ENCODE data around the gene ZBTB7C. TPM values are rescaled to one million over a fixed set of nuclear protein-coding genes. Genes with fewer than 3 reads are reported as not detected.

The ZBTB7C gene
- total and polyA plus RNA-seq, 2 donors (not counting 1 experiment from before 2014, with no cell fraction given): not detected

DNA sequence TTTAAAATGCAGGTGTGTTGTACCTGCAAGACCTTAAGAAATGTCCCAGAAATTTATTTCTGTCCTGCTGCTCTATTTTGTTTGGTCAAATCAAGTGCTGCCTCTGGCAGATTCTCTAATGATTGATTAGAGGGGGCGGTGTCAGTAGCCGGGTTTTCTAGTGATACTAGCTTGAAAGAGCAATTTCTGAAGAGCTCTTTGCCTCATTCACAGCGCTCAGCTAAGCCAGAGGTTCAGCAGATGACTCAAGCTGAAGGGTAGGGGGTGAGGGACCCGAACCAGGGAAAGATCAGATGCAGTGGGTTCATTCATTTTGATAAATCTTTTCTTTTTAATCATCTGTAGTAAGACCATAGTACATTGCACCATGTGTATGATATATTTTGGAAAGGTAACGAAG is 15.0 kb downstream of the ZBTB7C start:
- H3K4me2 ChIP-seq (replicated peaks; ENCODE audit: low read depth, low read length, poor library complexity, severe bottlenecking): no peak overlapping the region
- ATAC-seq (ENCODE audit: low read depth) (no peak), DNase-seq (no peak)
- 76% methylated on average over 4 of the region's 5 CpGs for WGBS (ENCODE audit: insufficient coverage)
- ChIA-PET POLR2A (no interaction called here), CTCF (no interaction called here)
- intact Hi-C loops (cut with micrococcal nuclease): no loop called here
- H3K27ac ChIP-seq (ENCODE audit: low read length in 2 of 2): no peak overlapping the region
- H3K4me3 ChIP-seq (ENCODE audit: control extremely low read depth in 1 of 5, extremely low read depth in 1 of 5, insufficient read depth in 1 of 5, low read depth in 2 of 5, low read length in 4 of 5): no peak overlapping the region
- H3K9me3 Mint-ChIP-seq (ENCODE audit: insufficient read depth): no peaks in the 10 kb centered on the region
- H3K36me3 ChIP-seq (replicated peaks in 1 of 2; ENCODE audit: control extremely low read depth in 1 of 2, control insufficient read depth in 1 of 2, extremely low read depth in 1 of 2, insufficient read depth in 2 of 2, low read length in 1 of 2): no peaks in the 10 kb centered on the region
- H3K79me2 ChIP-seq (ENCODE audit: control insufficient read depth, insufficient read depth, low read length): no peaks in the 10 kb centered on the region
- H2AFZ ChIP-seq (ENCODE audit: insufficient read depth, low read depth, low read length, poor library complexity, severe bottlenecking): no peak overlapping the region
- H3K4me1 Mint-ChIP-seq: no peaks in the 10 kb centered on the region
- no peak overlapping the region for H3K4me3 Mint-ChIP-seq
- TF ChIP-seq, protein P1, sequence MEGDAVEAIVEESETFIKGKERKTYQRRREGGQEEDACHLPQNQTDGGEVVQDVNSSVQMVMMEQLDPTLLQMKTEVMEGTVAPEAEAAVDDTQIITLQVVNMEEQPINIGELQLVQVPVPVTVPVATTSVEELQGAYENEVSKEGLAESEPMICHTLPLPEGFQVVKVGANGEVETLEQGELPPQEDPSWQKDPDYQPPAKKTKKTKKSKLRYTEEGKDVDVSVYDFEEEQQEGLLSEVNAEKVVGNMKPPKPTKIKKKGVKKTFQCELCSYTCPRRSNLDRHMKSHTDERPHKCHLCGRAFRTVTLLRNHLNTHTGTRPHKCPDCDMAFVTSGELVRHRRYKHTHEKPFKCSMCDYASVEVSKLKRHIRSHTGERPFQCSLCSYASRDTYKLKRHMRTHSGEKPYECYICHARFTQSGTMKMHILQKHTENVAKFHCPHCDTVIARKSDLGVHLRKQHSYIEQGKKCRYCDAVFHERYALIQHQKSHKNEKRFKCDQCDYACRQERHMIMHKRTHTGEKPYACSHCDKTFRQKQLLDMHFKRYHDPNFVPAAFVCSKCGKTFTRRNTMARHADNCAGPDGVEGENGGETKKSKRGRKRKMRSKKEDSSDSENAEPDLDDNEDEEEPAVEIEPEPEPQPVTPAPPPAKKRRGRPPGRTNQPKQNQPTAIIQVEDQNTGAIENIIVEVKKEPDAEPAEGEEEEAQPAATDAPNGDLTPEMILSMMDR (IDR thresholded peaks at IDR 0.05): no peak
- no peak for TF ChIP-seq EZH2 (IDR thresholded peaks at IDR 0.05; ENCODE audit: borderline replicate concordance, insufficient read depth, low read depth, low read length, poor library complexity, severe bottlenecking)
- H3K27ac Mint-ChIP-seq: no peak overlapping the region
- H3K9ac ChIP-seq (ENCODE audit: low read length): no peak overlapping the region
- no peaks in the 10 kb centered on the region for H4K20me1 ChIP-seq (ENCODE audit: control insufficient read depth, insufficient read depth, low read length, poor library complexity, severe bottlenecking)
- peaks cover 0 to 16% (median 6%) of the 10 kb centered on the region in 4 experiments for H3K27me3 ChIP-seq (replicated peaks in 1 of 4; ENCODE audit: control extremely low read depth in 1 of 4, control insufficient read depth in 3 of 4, insufficient read depth in 4 of 4, low read length in 3 of 4)
- no peaks in the 10 kb centered on the region for H3K4me1 ChIP-seq (ENCODE audit: control insufficient read depth in 2 of 2, insufficient read depth in 2 of 2, low read length in 2 of 2)
- H3K27me3 Mint-ChIP-seq: peaks cover 60% of the 10 kb centered on the region
- H3K9me3 ChIP-seq (ENCODE audit: control extremely low read depth in 1 of 3, control insufficient read depth in 2 of 3, insufficient read depth in 1 of 3, low read length in 2 of 3): no peaks in the 10 kb centered on the region

DNA sequence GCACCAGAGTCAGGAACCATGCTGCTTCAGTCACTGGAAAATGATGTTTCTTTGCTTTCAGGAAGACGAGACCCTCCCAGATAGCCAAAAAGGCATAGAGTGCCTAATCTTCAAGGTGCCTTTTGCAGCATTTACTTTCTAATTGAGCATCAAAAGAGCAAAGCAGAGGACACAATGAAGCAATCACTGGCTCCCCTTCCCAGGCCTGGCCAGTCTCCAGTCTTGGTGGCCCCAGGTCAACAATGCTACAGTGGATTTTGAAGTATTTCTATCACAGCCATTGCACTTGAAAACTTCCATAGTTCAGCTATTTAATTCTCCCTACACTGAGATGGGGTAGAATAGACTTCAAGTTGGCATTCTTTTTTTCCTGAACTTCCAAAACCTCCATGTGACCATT is 15.4 kb downstream of the ZBTB7C start:
- Histone ChIP-seq H3K27me3 (replicated peaks in 1 of 4; ENCODE audit: control extremely low read depth in 1 of 4, control insufficient read depth in 3 of 4, insufficient read depth in 4 of 4, low read length in 3 of 4) (peaks cover 0 to 16% (median 6%) of the 10 kb centered on the region in 4 experiments), H4K20me1 (ENCODE audit: control insufficient read depth, insufficient read depth, low read length, poor library complexity, severe bottlenecking) (no peaks in the 10 kb centered on the region), H3K4me2 (replicated peaks; ENCODE audit: low read depth, low read length, poor library complexity, severe bottlenecking) (no peak overlapping the region), H3K9me3 (ENCODE audit: control extremely low read depth in 1 of 3, control insufficient read depth in 2 of 3, insufficient read depth in 1 of 3, low read length in 2 of 3) (no peaks in the 10 kb centered on the region), H3K27ac (ENCODE audit: low read length in 2 of 2) (no peak overlapping the region), H2AFZ (ENCODE audit: insufficient read depth, low read depth, low read length, poor library complexity, severe bottlenecking) (no peak overlapping the region), H3K9ac (ENCODE audit: low read length) (no peak overlapping the region), H3K36me3 (replicated peaks in 1 of 2; ENCODE audit: control extremely low read depth in 1 of 2, control insufficient read depth in 1 of 2, extremely low read depth in 1 of 2, insufficient read depth in 2 of 2, low read length in 1 of 2) (no peaks in the 10 kb centered on the region), H3K4me1 (ENCODE audit: control insufficient read depth in 2 of 2, insufficient read depth in 2 of 2, low read length in 2 of 2) (no peaks in the 10 kb centered on the region), H3K4me3 (ENCODE audit: control extremely low read depth in 1 of 5, extremely low read depth in 1 of 5, insufficient read depth in 1 of 5, low read depth in 2 of 5, low read length in 4 of 5) (no peak overlapping the region), H3K79me2 (ENCODE audit: control insufficient read depth, insufficient read depth, low read length) (no peaks in the 10 kb centered on the region)
- intact Hi-C loops (cut with micrococcal nuclease): no loop called here
- Mint-ChIP-seq H3K9me3 (ENCODE audit: insufficient read depth) (no peaks in the 10 kb centered on the region), H3K4me1 (no peaks in the 10 kb centered on the region), H3K27ac (no peak overlapping the region), H3K4me3 (no peak overlapping the region), H3K27me3 (peaks cover 57% of the 10 kb centered on the region)
- WGBS (ENCODE audit: insufficient coverage): 18% methylated on average over 1 of the region's 1 CpG
- CTCF ChIA-PET: no interaction called here
- TF ChIP-seq, protein P1 (IDR thresholded peaks at IDR 0.05): no peak
- TF ChIP-seq EZH2 (IDR thresholded peaks at IDR 0.05; ENCODE audit: borderline replicate concordance, insufficient read depth, low read depth, low read length, poor library complexity, severe bottlenecking): no peak
- ATAC-seq (ENCODE audit: low read depth): no peak
- POLR2A ChIA-PET: no interaction called here
- no peak for DNase-seq

All from B cell (primary cell).